Measurements from ENCODE around the gene GCSH.

Gene GCSH

GRCh38 chr16:81041696-81042095 is 54.5 kb downstream of the GCSH start:
- DNase-seq (ENCODE audit: low read depth in 2 of 2) = no peak

- DNase-seq (ENCODE audit: low read depth in 2 of 2) = no peak
Measured at GRCh38 chr16:81040842-81041241, 55.4 kb downstream of the GCSH start.

- DNase-seq (ENCODE audit: low read depth in 2 of 2) = no peak
Measured at GRCh38 chr16:81040131-81040530, 56.1 kb downstream of the GCSH start.

GRCh38 chr16:81036751-81037350 is 59.3 kb downstream of the GCSH start:
- DNase-seq (ENCODE audit: low read depth in 2 of 2) = no peak

DNA sequence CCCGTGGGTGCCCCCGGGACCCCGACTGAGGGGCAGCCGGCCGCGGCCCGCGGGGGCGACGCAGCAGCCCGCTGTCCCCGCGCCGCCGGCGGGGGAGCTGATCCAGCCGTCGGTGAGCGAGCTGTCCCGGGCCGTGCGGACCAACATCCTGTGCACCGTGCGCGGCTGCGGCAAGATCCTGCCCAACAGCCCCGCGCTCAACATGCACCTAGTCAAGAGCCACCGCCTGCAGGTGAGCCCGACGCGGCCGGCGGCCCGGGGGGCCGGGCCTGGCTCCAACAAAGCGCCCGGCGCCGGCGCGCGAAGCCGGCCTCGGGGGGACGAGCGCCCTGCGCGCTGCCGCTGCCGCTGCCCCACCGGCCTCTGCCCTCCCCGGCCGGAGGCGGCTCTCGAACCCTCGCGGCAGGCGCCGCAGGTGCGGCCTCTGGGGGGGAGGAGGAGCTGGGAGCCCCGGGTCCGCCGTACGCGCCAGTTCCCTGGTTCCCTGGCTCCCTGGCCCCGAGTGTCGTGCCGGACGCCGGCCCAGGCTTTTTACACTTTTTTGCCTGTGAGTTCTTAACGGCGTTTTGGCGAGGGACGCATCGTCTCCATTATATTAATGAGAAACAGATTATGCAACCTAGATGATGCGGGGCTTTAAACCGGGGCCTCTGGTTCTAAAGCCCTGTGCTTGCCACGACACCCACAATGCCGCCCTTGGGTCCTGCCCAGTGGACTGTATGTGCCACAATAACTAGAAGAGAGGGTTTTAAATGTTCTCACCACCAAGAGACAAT is 60.0 kb downstream of the GCSH start:
- DNase-seq (ENCODE audit: low read depth in 2 of 2) = peak; percentile 1

DNA sequence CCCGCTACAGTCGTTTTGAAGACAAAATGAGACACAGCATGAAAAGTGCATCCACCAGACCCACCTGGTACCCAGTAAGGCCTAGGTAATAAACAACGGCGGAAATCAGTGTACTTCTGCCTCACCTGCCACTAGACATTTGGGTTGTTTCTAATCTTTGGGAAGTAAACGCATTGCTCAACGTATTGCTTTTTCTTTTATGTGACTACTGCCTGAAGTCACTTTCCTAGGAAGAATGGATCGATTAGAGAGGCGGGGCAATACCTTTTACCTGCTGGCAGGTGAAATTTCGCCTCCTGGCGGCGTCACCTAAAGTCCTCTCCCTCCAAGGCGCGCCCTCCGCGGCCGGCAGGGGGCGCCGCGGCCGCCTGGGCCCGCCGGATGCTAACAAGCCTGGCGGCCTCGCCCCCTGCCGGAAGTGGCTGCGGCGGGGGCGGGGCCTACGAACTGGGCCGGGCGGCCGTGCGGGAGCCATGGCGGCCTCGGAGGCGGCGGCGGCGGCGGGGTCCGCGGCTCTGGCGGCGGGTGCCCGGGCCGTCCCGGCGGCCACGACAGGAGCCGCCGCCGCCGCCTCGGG is 60.7 kb downstream of the GCSH start, which contains the start of gene ATMIN:
ATMIN (plus strand) TSS at position 445 of the 577 bp plus-strand sequence; CDS start at position 474, 29 bp downstream.
- DNase-seq (ENCODE audit: low read depth in 2 of 2) = peak; percentile 80 to 83
